NCI-H1092 treated with DMSO at 0.1 percent for 48 hours (cell line): ENCODE measurements around the gene ISYNA1.
A peak's percentile ranks its signal among the peaks of the same experiment; 100 is the strongest.
"Not testable (repeated sequence)": the region's sequence is repeated elsewhere in the genome, so short reads cannot be mapped to it uniquely, and the experiment has no call there.

Experiments
- DNase-seq: peaks from one replicate; lab custom pipeline; 2025; lab: John Stamatoyannopoulos, UW

Gene ISYNA1

GRCh38 chr19:18419195-18419698 is 18.7 kb downstream of the ISYNA1 start, which contains the start of gene SSBP4:
Gene SSBP4 (plus strand): TSS chr19:18419398. CDS start chr19:18419649, 251 bp downstream.
- DNase-seq: peak; percentile 73

- no peak for DNase-seq
Measured at GRCh38 chr19:18418483-18419194, 19.3 kb downstream of the ISYNA1 start.

DNA sequence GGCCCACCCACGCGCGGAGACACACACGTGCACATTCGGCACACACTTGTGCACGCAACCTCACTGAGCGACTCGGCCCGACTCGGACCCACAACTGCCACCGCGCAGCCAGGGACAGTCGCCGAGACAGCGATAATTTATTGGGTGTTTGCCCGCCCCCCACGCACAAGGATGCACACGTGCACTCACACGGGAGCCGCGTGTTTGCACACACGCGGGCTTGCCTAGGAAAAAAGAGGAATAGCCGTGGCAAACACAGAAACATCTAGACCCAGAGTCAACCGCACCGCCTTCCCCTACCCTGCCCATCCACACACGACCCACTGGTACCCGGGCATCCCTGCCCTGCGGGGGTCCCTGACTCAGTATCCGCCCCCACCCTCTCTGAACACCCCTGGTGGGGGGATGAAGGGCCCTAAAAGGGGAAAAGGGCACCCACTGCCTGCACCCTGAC is 19.9 kb downstream of the ISYNA1 start:
- no peak for DNase-seq

DNA sequence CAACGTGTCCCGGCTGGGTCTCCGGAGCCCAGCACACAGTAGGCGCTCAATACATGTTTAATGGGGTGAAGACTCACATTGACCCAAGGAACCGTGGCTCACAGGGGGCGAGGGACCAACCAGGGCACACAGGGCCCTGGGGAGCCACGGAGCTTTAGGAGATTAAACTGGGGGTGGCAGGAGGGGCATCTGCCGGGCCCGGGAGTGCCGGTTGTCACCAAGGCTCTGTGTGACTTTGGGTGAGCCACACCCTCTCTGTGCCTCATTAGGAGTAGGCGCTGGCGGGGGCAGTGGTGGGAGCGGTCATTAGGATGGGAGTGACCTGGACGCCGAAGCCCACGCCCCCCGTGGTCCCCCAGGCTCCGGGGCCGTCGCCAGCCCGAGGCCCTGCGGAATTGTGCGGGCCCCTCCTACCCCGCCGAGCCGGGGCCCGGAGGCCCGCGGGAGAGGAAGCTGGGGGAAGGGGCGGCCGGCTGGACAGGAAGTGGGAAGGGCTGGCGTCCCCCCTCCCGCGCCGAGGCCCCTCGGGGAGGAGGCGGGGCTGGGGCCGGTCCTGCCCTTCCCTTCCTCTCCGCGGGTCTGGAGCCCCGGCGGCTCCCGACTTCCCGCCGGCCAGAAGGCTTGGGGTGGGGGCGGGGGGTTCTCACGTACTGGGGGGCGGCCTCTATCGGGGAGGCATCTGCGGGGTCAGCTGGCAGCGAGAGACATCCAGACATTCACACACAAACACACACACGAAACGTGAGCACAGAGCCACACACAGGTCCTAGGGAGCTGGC is 20.5 kb downstream of the ISYNA1 start:
- DNase-seq: peak; percentile 60

GRCh38 chr19:18416778-18417249 is 21.1 kb downstream of the ISYNA1 start:
- DNase-seq: peak; percentile 78

- DNase-seq: no peak
Measured at GRCh38 chr19:18415178-18415867, 22.6 kb downstream of the ISYNA1 start.

DNA sequence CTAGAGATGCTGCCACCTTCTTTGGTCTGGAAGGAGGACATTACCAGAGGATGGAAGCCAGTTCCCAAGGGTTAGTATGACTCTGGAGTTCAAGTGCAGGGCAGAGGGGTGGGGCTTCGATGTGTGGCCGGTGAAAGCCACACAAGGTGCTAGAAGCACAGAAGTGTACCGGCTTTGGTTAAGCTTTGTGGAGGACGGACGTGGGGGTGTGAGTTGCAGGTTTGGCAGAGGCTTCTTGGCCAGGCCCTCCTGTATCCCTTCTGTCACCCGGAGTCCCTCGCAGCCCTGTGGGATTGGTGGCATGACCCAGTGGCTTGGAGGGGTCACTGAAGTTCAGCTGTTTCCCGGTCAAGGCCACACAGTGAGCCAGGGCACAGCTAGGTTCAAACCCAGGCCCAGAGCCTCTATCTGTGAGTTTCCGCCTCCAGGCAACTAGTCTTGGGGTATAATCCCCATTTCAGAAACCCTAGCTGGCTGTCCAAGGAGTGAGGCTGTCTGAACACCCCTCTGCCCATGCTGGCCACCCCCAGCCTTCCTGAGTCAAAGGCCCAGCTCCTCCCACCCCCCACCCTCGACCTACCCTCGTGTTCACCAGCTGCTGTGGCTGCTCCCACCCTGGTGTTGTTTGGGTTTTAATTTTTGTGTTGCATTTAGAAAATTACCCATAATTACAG is 23.3 kb downstream of the ISYNA1 start:
- DNase-seq: no peak

DNA sequence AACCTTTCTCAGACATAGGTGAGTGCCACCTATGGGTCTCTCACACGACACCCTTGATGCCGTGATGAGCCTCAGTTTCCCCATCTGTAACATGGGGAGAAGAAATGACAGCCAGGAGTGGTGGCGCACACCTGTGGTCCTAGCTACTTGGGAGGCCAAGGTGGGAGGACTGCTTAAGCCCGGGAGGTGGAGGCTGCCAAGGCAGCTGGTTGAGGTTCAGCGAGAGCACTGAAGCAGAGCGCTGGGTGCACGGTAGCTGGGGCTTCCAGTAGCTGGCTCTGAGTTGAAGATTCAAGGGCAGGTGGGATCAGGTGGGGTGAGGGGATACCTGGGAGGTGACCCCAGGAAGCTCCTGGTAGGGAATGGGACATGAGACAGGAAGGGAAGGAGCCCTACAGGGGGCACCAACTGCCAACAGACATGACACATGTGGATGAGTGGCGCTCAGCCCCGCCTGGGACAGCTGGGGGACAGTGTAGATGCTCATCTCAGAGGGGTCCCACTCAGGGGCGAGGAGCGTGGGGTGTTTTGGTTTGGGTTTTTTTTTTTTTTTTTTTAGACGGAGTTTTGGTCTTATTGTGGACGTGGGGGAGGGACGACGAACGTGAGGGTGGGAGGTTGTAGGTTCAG is 25.2 kb downstream of the ISYNA1 start:
- no peak for DNase-seq

DNA sequence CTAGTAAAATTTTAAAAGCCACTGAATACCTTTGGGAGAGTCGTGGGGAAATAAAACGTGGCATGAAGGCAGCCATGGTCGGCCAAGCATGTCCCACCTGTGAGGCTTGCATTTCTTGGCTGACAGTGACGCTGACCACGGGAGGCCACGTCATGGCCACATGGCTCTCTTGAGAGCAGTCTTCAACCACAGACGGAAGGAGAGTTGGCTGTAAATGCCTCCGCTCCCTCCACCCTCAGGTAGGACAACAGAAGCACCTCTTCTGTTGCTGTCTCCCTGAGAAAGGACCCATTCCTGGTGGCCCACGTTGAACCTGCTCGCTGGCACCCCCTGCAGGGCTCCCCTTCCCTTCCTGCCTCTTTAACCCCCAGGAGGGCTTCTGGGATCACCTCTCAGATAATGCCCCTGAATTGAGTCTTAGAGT is 29.9 kb downstream of the ISYNA1 start:
- peak; percentile 17 for DNase-seq

- no peak for DNase-seq
Measured at GRCh38 chr19:18406749-18407148, 31.2 kb downstream of the ISYNA1 start.

- not testable (repeated sequence) for DNase-seq
Measured at GRCh38 chr19:18405754-18406153, 32.2 kb downstream of the ISYNA1 start.

DNA sequence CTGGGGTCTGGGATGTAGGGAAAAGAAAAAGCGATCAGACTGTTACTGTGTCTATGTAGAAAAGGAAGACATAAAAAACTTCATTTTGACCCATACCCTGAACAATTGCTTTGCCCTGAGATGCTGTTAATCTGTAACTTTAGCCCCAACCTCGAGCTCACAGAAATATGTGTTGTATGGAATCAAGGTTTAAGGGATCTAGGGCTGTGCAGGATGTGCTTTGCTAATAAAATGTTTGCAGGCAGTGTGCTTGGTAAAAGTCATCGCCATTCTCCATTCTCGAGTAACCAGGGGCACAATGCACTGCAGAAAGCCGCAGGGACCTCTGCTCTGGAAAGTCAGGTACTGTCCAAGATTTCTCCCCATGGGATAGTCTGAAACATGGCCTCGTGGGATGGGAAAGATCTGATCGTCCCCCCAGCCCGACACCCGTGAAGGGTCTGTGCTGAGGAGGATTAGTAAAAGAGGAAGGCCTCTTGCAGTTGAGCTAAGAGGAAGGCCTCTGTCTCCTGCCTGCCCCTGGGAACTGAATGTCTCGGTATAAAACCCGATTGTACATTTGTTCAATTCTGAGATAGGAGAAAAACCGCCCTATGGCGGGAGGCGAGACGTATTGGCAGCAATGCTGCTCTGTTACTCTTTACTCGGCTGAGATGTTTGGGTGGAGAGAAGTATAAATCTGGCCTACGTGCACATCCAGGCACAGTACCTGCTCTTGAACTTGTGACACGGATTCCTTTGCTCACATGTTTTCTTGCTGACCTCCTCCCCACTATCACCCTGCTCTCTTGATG is 35.3 kb downstream of the ISYNA1 start:
- not testable (repeated sequence) for DNase-seq

GRCh38 chr19:18401580-18402112 is 36.3 kb downstream of the ISYNA1 start:
- no peak for DNase-seq

DNA sequence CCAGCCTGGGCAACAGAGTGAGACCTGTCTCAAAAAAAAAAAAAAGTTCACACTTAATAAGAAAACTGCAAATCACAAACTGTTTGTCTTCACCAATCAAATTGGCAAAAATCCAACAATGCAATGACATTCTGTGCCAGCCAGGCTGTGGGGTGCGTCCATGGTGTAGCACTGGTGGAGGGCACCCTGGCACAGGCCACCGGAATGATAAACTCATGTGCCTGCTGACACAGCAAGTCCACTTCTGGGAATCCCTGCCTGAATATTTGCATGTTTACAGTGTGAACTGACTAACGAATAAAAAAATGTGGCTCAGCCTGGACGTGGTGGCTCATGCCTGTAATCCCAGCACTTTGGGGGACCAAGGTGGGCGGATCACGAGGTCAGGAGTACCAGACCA is 38.9 kb downstream of the ISYNA1 start:
- no peak for DNase-seq

GRCh38 chr19:18397242-18398202 is 40.4 kb downstream of the ISYNA1 start, which contains the start of gene LRRC25:
Gene LRRC25 (minus strand): TSS chr19:18397622. CDS start chr19:18396963, 659 bp downstream.
- no peak for DNase-seq

GRCh38 chr19:18396471-18397241 is 41.3 kb downstream of the ISYNA1 start:
- DNase-seq: no peak

DNA sequence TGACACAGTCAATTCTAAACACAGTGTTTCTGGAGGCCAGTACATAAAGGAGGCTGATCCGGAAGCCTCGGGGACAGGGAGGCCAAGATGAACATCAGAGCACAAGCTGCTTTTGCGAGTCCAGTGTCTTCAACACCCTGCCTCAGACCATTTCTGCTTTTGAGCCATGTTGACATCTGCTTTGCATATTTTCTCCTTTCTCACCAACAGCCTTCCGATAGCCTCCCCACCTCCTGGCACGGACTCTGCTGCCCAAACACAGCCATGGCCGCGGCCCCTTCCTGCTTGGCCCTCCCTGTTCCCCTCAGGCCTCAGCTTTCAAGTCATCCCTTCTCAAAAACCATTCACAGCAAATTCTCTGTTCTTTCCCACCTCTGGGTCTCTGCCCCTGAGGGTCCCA is 44.1 kb downstream of the ISYNA1 start:
- DNase-seq: no peak

DNA sequence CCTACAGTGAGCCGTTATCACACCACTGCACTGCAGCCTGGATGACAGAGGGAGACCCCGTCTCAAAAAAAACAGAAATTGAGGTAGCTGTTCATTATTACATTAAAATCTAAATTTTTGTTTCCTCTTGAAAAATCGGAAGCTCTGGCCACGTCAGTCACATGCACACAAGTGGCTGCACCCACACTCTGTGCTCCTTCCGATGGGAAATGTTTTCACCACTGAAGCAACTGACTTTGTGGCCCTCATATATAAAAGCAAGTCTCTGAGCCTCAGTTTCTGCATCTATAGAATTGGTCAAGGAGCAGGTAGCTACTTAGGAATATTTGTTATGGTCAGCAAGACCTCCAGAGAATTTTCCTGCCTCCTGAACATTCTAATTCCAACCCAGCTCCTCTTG is 45.0 kb downstream of the ISYNA1 start:
- no peak for DNase-seq
